Measurements from ENCODE around the gene TM4SF1.
"Not testable (repeated sequence)": the region's sequence is repeated elsewhere in the genome, so short reads cannot be mapped to it uniquely, and the experiment has no call there.

TM4SF1 gene

DNA sequence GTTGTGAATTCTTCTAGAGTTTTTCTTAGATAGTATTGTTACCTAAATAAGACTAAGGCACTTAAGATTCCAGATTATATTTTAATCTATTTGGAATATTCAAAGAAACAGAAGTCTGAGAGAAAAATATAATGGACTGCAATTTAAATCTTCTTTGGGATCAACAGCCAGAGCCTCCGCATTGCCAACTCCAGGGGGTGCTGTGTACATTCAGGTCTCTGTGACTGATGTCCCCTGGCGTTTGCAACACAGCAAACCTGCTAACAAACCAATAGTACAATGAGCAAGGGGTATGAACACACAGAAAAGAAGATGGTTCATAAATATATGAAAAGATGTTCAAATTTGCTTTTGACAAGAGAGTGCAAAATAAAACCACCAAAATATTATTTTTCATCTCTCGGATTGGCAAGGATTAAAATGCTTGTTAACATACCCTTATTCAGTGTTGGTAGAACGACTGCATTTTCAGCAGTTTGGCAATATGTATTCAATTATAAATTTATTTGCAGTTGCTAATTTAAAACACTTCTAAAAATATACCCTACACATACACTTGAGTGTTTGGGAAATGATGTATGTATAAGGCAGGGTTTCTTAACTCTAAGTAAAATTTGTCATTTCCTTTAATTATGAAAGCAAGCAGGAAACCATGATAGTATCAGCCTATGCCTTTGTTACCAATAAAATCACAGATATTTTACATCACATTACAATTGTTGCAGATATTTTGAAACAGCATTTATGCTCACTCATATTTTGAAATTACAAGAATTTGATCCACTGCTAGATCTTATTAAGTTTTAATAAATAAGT, 16.1 kb upstream of the TM4SF1 start:
- DNase-seq = no peak

DNA sequence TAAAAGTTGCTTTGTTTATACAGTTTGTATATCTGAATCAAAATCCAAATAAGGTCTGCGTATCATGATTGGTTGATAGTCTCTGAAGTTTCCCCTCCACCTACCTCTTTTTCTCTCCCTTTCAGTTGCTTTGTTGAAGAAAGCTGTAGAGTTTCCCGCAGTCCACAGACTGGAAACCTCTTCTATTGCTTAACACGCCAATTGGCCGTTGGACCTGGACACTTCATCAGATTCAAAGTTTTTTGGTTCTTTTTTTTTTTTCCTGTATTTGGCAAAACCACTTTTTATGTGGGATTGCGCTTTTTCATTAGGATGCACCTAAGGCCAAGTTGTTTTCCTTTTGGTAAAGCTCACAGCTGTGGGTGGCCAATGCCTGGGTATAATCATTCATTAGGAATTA, 14.5 kb upstream of the TM4SF1 start:
- no peak for DNase-seq

GRCh38 chr3:149390772-149391212, 13.3 kb upstream of the TM4SF1 start:
- no peak for DNase-seq

DNA sequence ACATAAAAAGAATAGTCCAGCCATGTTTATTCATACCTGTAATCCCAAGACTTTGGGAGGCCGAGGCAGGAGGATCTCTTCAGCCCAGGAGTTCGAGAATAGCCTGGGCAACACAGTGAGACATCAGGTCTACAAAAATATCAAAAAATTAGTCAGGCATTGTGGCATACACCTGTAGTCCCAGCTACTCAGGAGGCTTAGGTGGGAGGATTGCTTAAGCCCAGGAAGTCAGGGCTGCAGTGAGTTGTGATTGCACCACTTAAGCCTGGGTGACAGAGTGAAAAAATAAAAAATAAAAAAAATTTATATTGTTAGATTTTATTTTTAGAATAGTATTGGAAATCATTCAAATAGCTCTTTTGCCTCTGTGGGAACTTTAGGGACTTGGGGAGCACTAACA, 12.8 kb upstream of the TM4SF1 start:
- no peak for DNase-seq

- no peak for DNase-seq
Observed at GRCh38 chr3:149388531-149389417, 11.3 kb upstream of the TM4SF1 start.

DNA sequence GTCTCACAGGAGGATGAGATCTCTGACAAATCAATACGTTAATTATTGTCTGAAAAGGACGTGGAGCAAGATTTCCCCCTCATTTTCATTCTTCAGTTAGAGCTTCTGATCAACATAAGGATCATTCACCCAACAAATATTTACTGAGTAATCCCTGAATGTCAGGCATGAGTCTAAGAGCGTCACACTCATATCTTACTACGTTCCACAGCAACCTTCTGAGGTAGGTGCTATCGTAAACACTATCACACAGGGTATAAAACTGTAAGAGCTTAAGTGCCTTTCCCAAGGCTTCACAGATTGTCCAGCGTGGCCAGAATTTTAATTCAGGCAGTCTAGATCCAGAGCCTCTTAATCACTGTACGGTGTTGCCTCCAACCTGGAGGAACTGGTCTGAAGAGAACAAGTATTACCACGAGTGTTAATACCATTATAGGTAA, 10.6 kb upstream of the TM4SF1 start:
- DNase-seq = no peak

DNA sequence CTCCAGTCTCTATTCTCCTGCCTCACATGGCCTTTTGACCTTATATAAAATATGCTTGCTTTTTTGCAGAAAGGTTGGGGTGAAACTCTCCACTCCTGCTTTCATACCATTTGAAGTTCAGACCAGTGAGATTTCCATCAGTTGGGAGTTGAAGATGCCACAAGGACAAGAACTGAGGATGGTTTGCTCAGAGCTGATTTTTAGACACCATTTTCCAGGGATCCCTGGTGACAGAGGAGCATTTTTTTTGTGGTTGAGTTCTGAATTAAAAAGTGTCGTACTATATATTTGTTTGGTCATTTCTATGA, 8.8 kb upstream of the TM4SF1 start:
- DNase-seq = no peak

GRCh38 chr3:149385617-149386298, 8.3 kb upstream of the TM4SF1 start:
- DNase-seq = no peak

- DNase-seq = no peak
Observed at GRCh38 chr3:149384911-149385321, 7.5 kb upstream of the TM4SF1 start.

DNA sequence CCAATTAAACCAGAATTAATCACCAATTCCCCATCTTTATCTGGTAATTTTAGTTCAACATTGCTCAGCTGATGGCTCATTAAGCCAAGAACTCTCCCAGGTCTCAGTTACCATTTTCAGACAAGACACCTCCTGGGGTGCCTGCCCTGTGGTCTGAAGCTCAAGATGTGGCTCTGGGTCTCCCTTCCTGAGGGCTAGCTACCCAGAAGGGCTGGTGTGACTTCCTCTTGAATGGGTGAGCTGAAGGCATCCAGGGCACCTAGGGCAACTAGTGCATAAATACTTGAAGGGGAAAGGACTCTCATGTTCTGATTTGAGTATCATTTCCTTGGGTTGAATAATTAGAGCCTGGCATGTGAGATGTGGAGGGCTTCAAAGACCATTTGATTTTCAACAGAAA, 6.7 kb upstream of the TM4SF1 start:
- no peak for DNase-seq

- DNase-seq = no peak
Observed at GRCh38 chr3:149383703-149384102, 6.3 kb upstream of the TM4SF1 start.

DNA sequence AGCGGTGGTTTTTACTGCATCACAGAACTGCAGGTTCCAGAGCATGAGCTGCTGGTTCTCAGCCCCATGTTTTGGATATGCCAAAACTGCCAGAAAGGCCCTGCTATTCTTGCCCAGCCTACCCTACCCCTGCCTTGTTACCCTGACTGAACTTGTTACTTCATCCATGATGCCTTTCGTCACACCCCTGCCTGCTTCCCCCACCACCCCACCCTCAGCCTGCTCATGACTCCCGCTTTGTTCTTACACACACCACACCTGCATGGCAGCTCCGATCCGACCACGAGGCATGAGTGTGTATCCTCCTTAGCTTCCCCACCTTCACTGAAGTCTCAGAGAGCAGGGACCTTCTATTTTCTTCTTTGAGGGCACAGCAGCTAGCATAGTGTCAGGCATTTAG, 5.1 kb upstream of the TM4SF1 start:
- no peak for DNase-seq

DNA sequence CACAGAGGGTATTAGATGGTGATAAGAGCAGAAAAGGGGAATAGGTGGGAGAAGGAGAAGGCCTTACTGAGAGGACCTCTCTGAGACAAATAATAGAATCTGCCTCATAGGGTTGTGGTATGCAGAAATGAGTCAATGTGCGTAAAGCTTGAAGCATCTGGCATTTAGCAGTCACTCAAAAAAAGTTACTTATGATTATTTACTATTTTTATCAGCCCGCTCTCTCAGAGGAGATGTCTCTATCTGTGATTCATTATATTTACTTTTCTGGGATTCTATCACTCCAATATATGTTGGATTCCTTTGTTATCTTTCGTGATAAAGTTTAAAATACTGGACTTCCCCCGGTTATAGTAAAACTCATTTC, 4.6 kb upstream of the TM4SF1 start:
- no peak for DNase-seq

DNA sequence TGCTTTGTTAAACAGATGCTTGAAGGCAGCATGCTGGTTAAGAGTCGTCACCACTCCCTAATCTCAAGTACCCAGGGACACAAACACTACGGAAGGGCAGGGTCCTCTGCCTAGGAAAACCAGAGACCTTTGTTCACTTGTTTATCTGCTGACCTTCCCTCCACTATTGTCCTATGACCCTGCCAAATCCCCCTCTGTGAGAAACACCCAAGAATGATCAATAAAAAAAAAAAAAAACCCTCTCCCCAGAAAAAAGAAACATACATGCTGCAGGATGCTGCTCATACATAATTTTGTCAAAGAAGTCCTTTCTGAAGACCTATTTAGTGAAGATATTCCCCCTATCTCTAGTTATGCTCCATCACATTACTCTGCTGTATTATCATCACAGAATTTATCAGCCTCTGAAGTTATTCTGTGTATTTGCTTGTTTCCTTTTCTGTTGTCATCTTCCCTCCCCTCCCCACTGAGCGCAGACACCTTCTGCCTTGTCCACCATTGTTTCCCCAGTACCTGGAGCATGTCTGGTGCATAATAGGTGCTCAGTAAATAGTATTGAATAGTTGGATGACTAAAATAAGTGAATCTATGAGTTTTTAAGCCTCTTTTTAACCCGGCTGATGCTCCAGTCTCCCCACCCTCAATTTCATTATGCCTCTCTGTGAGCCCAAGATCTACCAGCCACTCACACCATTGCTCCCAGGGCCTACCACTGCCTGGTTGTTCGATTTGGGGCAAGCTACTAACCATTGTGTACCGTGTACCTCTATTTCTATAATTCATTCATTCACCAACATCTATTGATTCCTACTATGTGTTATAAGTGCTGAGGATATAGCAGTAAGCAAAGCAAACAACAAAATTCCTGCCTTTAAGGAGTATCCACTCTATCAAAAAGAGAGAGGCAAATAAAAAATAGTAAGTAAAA, 4.0 kb upstream of the TM4SF1 start:
- DNase-seq = no peak

DNA sequence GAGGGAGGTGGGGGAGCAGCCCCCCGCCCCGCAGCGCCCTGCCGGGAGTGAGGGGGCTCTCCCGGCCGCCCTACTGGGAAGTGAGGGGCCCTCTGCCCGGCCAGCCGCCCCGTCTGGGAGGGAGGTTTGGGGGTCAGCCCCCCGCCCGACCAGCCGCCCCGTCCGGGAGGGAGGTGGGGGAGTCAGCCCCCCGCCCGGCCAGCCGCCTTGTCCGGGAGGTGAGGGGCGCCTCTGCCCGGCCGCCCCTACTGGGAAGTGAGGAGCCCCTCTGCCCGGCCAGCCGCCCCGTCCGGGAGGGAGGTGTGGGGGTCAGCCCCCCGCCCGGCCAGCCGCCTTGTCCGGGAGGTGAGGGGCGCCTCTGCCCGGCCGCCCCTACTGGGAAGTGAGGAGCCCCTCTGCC, 2.8 kb upstream of the TM4SF1 start:
- DNase-seq = not testable (repeated sequence)

GRCh38 chr3:149378478-149379309, 1.2 kb upstream of the TM4SF1 start:
- DNase-seq = no peak

GRCh38 chr3:149376718-149377407, 586 bp downstream of the TM4SF1 start:
- no peak for DNase-seq

GRCh38 chr3:149375501-149376196, 1.8 kb downstream of the TM4SF1 start:
- DNase-seq = no peak

DNA sequence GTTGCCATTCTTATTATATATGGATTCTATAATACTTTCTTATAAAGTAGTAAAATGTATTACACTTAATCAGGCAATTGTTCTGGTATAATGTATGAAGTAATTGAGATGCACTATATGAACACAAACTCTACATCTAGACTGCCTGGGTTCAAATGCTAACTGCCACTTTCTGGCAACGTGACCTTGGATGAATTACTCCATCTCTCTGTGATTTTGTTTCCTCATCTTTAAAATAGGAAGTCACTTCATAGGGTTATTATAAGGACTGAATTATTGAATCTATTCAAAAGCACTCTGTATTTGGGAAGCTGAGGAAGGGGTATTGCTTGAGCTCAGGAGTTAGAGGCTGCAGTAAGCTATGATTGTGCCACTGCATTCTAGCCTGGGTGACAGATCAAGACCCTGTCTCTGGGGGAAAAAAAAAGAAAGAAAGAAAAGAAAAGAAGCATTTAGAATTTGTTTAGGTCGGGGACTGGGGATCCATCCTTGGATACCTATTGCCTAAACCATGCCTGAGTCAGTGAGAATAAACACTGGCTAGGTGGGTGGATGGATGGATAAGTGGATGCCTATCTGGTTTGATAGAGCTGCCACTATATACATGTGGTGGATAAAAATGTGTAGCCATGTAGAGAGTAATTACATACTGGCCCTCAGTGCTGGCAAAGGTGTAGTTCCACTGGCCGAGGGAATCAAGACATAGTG, 2.5 kb downstream of the TM4SF1 start:
- DNase-seq = no peak

GRCh38 chr3:149374391-149374790, 3.1 kb downstream of the TM4SF1 start:
- DNase-seq = no peak
